ENCODE measurements around the gene SLC27A1.
A peak's percentile ranks its signal among the peaks of the same experiment; 100 is the strongest.
"Not testable (repeated sequence)": the region's sequence is repeated elsewhere in the genome, so short reads cannot be mapped to it uniquely, and the experiment has no call there.

SLC27A1 gene

GRCh38 chr19:17512574-17512939 lies 42.2 kb downstream of the SLC27A1 start:
- ATAC-seq = no peak
- TF ChIP-seq ZC3H10 (CRISPR knock-in tag; IDR thresholded peaks at IDR 0.05) = no peak
- TF ChIP-seq SNAI2 (CRISPR knock-in tag; IDR thresholded peaks at IDR 0.05) = no peak
- TF ChIP-seq TSHZ2 (CRISPR knock-in tag; IDR thresholded peaks at IDR 0.05) = no peak
- no peak for TF ChIP-seq BACH2 (CRISPR knock-in tag; IDR thresholded peaks at IDR 0.05; ENCODE audit: borderline replicate concordance)
- TF ChIP-seq TOX (CRISPR knock-in tag; IDR thresholded peaks at IDR 0.05; ENCODE audit: borderline replicate concordance) = no peak
- TF ChIP-seq CSDC2 (CRISPR knock-in tag; IDR thresholded peaks at IDR 0.05) = no peak
- TF ChIP-seq ZFP3 (CRISPR knock-in tag; IDR thresholded peaks at IDR 0.05) = no peak
- TF ChIP-seq ZNF8 (CRISPR knock-in tag; IDR thresholded peaks at IDR 0.05) = no peak
- no peak for TF ChIP-seq ARNTL (CRISPR knock-in tag; IDR thresholded peaks at IDR 0.05; ENCODE audit: borderline replicate concordance, low read depth)
- no peak for TF ChIP-seq RARB (CRISPR knock-in tag; IDR thresholded peaks at IDR 0.05)
- TF ChIP-seq ISL1 (CRISPR knock-in tag; IDR thresholded peaks at IDR 0.05) = no peak
- no peak for TF ChIP-seq OSR1 (CRISPR knock-in tag; IDR thresholded peaks at IDR 0.05)
- no peak for TF ChIP-seq PPARA (CRISPR knock-in tag; IDR thresholded peaks at IDR 0.05; ENCODE audit: borderline replicate concordance)

- ATAC-seq = no peak
- TF ChIP-seq BACH2 (CRISPR knock-in tag; IDR thresholded peaks at IDR 0.05; ENCODE audit: borderline replicate concordance) = no peak
- peak; percentile 90 for TF ChIP-seq ZFP3 (CRISPR knock-in tag; IDR thresholded peaks at IDR 0.05)
These were observed 45.3 kb downstream of the SLC27A1 start for GRCh38 chr19:17515408-17516149.

- TF ChIP-seq CREB5 (CRISPR knock-in tag; IDR thresholded peaks at IDR 0.05; ENCODE audit: low read depth) = no peak
- no peak for TF ChIP-seq RARB (CRISPR knock-in tag; IDR thresholded peaks at IDR 0.05)
- no peak for TF ChIP-seq ZNF70 (CRISPR knock-in tag; IDR thresholded peaks at IDR 0.05)
- TF ChIP-seq PATZ1 (CRISPR knock-in tag; IDR thresholded peaks at IDR 0.05; ENCODE audit: borderline replicate concordance) = no peak
- no peak for TF ChIP-seq TCF4 (CRISPR knock-in tag; IDR thresholded peaks at IDR 0.05; ENCODE audit: borderline replicate concordance)
- TF ChIP-seq SNAI2 (CRISPR knock-in tag; IDR thresholded peaks at IDR 0.05) = no peak
- TF ChIP-seq ZFP30 (CRISPR knock-in tag; IDR thresholded peaks at IDR 0.05) = no peak
- no peak for TF ChIP-seq CSRNP3 (CRISPR knock-in tag; IDR thresholded peaks at IDR 0.05)
- TF ChIP-seq ZC3H10 (CRISPR knock-in tag; IDR thresholded peaks at IDR 0.05) = no peak
- TF ChIP-seq PPARA (CRISPR knock-in tag; IDR thresholded peaks at IDR 0.05; ENCODE audit: borderline replicate concordance) = no peak
- ATAC-seq = no peak
These were observed 47.6 kb downstream of the SLC27A1 start for GRCh38 chr19:17517898-17518297.

GRCh38 chr19:17518654-17519053 lies 48.3 kb downstream of the SLC27A1 start:
- ATAC-seq = not testable (repeated sequence)

- no peak for ATAC-seq
These were observed 49.6 kb downstream of the SLC27A1 start for GRCh38 chr19:17519967-17520366.

More at GRCh38 chr19:17519967-17520366, 49.6 kb downstream of the SLC27A1 start:
- TF ChIP-seq GLIS3 (CRISPR knock-in tag; IDR thresholded peaks at IDR 0.05) (no peak), PATZ1 (CRISPR knock-in tag; IDR thresholded peaks at IDR 0.05; ENCODE audit: borderline replicate concordance) (no peak), ISL1 (CRISPR knock-in tag; IDR thresholded peaks at IDR 0.05) (no peak), TCF4 (CRISPR knock-in tag; IDR thresholded peaks at IDR 0.05; ENCODE audit: borderline replicate concordance) (no peak), TOX (CRISPR knock-in tag; IDR thresholded peaks at IDR 0.05; ENCODE audit: borderline replicate concordance) (no peak), CREB5 (CRISPR knock-in tag; IDR thresholded peaks at IDR 0.05; ENCODE audit: low read depth) (no peak), ZNF8 (CRISPR knock-in tag; IDR thresholded peaks at IDR 0.05) (no peak), PPARA (CRISPR knock-in tag; IDR thresholded peaks at IDR 0.05; ENCODE audit: borderline replicate concordance) (no peak), ESRRG (CRISPR knock-in tag; IDR thresholded peaks at IDR 0.05) (no peak), ZNF70 (CRISPR knock-in tag; IDR thresholded peaks at IDR 0.05) (no peak)
